GM12864 (cell line): ENCODE measurements around the gene CTRB1.
A peak's percentile ranks its signal among the peaks of the same experiment; 100 is the strongest.
"Not testable (repeated sequence)": the region's sequence is repeated elsewhere in the genome, so short reads cannot be mapped to it uniquely, and the experiment has no call there.

Experiments used
- DNase-seq: peaks from one replicate; pipeline ENCODE4 v3.0.0-alpha.2; 2011; ENCODE audit warnings: low read depth
- H3K4me3 ChIP-seq: 2 replicates; pipeline ENCODE4 v1.5.1; 2011; ENCODE audit warnings: mild to moderate bottlenecking, low read depth, low read length, control low read depth
- CTCF ChIP-seq: IDR thresholded peaks from 2 replicates; pipeline ENCODE4 v1.5.1; 2011; ENCODE audit warnings: low read depth, mild to moderate bottlenecking, moderate library complexity, low read length, control low read depth, inconsistent platforms; ENCODE audit errors: missing control alignments

CTRB1 gene

GRCh38 chr16:75264999-75265910, 46.5 kb downstream of the CTRB1 start:
- peak overlapping the region; percentile 52 for H3K4me3 ChIP-seq
- no peak for DNase-seq
- TF ChIP-seq CTCF = no peak

- TF ChIP-seq CTCF = no peak
- no peak for DNase-seq
- H3K4me3 ChIP-seq = peak overlapping the region; percentile 52
Observed at GRCh38 chr16:75265911-75266701, 47.3 kb downstream of the CTRB1 start.

GRCh38 chr16:75266738-75267630, 48.2 kb downstream of the CTRB1 start:
- no peak for TF ChIP-seq CTCF
- DNase-seq = no peak
- no peak overlapping the region for H3K4me3 ChIP-seq

GRCh38 chr16:75267631-75268264, 49.0 kb downstream of the CTRB1 start:
- H3K4me3 ChIP-seq = no peak overlapping the region
- TF ChIP-seq CTCF = no peak
- DNase-seq = no peak

- H3K4me3 ChIP-seq, DNase-seq: not testable (repeated sequence)
Observed at GRCh38 chr16:75269358-75269757, 50.6 kb downstream of the CTRB1 start.

- no peak overlapping the region for H3K4me3 ChIP-seq
- TF ChIP-seq CTCF = no peak
- DNase-seq = no peak
Observed at GRCh38 chr16:75271441-75272096, 52.8 kb downstream of the CTRB1 start.
